CD4-positive, alpha-beta T cell (primary cell): ENCODE results near the gene MED22. TPM values are rescaled to one million over a fixed set of nuclear protein-coding genes. Genes with fewer than 3 reads are reported as not detected.

Experiments used
- ATAC-seq: fragments of 200-7000 bp; cut with Tn5 transposase; one replicate; pipeline ENCODE4 v1.10.0; 2022; ENCODE audit warnings: mild to moderate bottlenecking; ENCODE audit not compliant: poor library complexity
- CTCF ChIA-PET: fragments of 350-600 bp; sonication (Branson Sonifier 250); formaldehyde crosslinking; loops from one replicate; lab custom pipeline; 2021; ENCODE audit warnings: antibody characterized with exemption, inconsistent platforms; lab: Charles Lee
- POLR2A ChIA-PET: fragments of 350-600 bp; sonication (Branson Sonifier 250); formaldehyde crosslinking; loops from one replicate; lab custom pipeline; 2021; ENCODE audit warnings: antibody characterized with exemption, inconsistent platforms; lab: Charles Lee
- DNase-seq, 14 experiments: peaks; one replicate each; pipeline ENCODE4 v3.0.0-alpha.2; 2013 to 2020; ENCODE audit warnings: mixed read lengths in 2 of 14
- H3K27ac ChIP-seq, 2 donors: one replicate each; pipeline versions ENCODE4 v1.5.1 to v1.7.0; 2013; ENCODE audit warnings: low read length in 2 of 2, low read depth in 1 of 2, mild to moderate bottlenecking in 1 of 2
- H3K27me3 ChIP-seq, 2 experiments: 1 replicate in 1 of 2; 2 replicates in 1 of 2; pipeline versions ENCODE4 v1.6.1 to v1.7.0; 2013; ENCODE audit warnings: low read length in 2 of 2, control low read depth in 1 of 2, mild to moderate bottlenecking in 1 of 2, moderate library complexity in 1 of 2; ENCODE audit not compliant: insufficient read depth in 2 of 2, control insufficient read depth in 1 of 2
- H3K36me3 ChIP-seq: one replicate; pipeline ENCODE4 v1.6.1; 2013; ENCODE audit warnings: low read length, control low read depth; ENCODE audit not compliant: insufficient read depth
- H3K4me1 ChIP-seq: one replicate; pipeline ENCODE4 v1.6.1; 2013; ENCODE audit warnings: low read length, control low read depth; ENCODE audit not compliant: insufficient read depth
- H3K4me3 ChIP-seq: one replicate; pipeline ENCODE4 v1.5.1; 2013; ENCODE audit warnings: mild to moderate bottlenecking, low read length, moderate library complexity
- H3K9me3 ChIP-seq, 2 experiments: 1 replicate in 1 of 2; 2 replicates in 1 of 2; pipeline versions ENCODE4 v1.6.1 to v1.7.0; 2013; ENCODE audit warnings: low read length in 2 of 2, mild to moderate bottlenecking in 2 of 2, control low read depth in 1 of 2, moderate library complexity in 1 of 2; ENCODE audit not compliant: control insufficient read depth in 1 of 2, insufficient read depth in 1 of 2
- H3K27ac Mint-ChIP-seq: one replicate; pipeline ENCODE4 v1.8.0; 2020; ENCODE audit warnings: mixed read lengths
- H3K27me3 Mint-ChIP-seq: one replicate; pipeline ENCODE4 v1.8.0; 2021; ENCODE audit warnings: mixed read lengths
- H3K36me3 Mint-ChIP-seq: one replicate; pipeline ENCODE4 v1.8.0; 2021; ENCODE audit warnings: low read depth, mixed read lengths
- H3K4me1 Mint-ChIP-seq: one replicate; pipeline ENCODE4 v1.8.0; 2021; ENCODE audit warnings: low read depth, mixed read lengths
- H3K4me3 Mint-ChIP-seq: one replicate; pipeline ENCODE4 v1.8.0; 2020; ENCODE audit warnings: mild to moderate bottlenecking, mixed read lengths
- H3K9me3 Mint-ChIP-seq: one replicate; pipeline ENCODE4 v1.8.0; 2020; ENCODE audit warnings: mixed read lengths
- CTCF ChIP-seq: fragments of 200-600 bp; IDR thresholded peaks from one replicate; pipeline ENCODE4 v1.8.0; 2022; ENCODE audit warnings: antibody characterized with exemption, mild to moderate bottlenecking
- intact Hi-C, 2 experiments: fragments of 100-400 bp; cut with DNase I in 1 of 2; cut with micrococcal nuclease in 1 of 2; formaldehyde crosslinking; loops; one replicate each; pipeline versions ENCODE4 v1.15.1 to v1.9.0; 2023 to 2025; cut with DNase I, micrococcal nuclease
- polyA plus RNA-seq, 2 donors: library from polyadenylated mRNA; unstranded; fragments of 120-200 nt; gene quantifications; one replicate each; pipeline ENCODE4 v1.2.1, GENCODE V29; 2013
- total RNA-seq, 174 experiments: library from RNA in 2 of 174; stranded (reverse) in 2 of 174; gene quantifications; one replicate each; pipeline ENCODE4 v1.2.3 and lab custom pipeline; 2021 to 2026

Gene MED22
- total RNA-seq (10 to 100 TPM; 15.7 to 18.0 TPM), total RNA-seq (lab: John Stamatoyannopoulos, UW) (18.2 to 94.4 (median 66.4) reads per million in 172 experiments)
- polyA plus RNA-seq (2013, experiment 1 of 2) = 19.0 TPM
- 21.2 TPM for polyA plus RNA-seq (2013, experiment 2 of 2)

GRCh38 chr9:133347985-133348717, at the start of gene MED22, which contains the start of gene RPL7A:
TSS of gene MED22 (minus strand) at chr9:133348131. CDS start at chr9:133346662, 1,469 bp downstream.
TSS of gene RPL7A (plus strand) at chr9:133348218. CDS start at chr9:133348244, 26 bp downstream.
- H3K4me1 ChIP-seq = peaks cover 50% of the 10 kb centered on the region
- no peak for TF ChIP-seq CTCF
- Mint-ChIP-seq H3K27me3 (no peaks in the 10 kb centered on the region), H3K27ac (peak within 1 kb of the TSS; percentile 85), H3K36me3 (peaks cover 78% of the 10 kb centered on the region), H3K4me3 (peak within 1 kb of the TSS; percentile 96), H3K4me1 (peaks cover 39% of the 10 kb centered on the region), H3K9me3 (no peaks in the 10 kb centered on the region)
- intact Hi-C loops = loop anchor here (1.0 to 10.0 kb wide), 6 partner anchors 8 to 943 kb away; partner anchors contain the start of genes SURF6 (in 2 of the 2), GTF3C5 (in 1 of the 2), REXO4 (in 1 of the 2) and SURF1 (in 1 of the 2)
- no peaks in the 10 kb centered on the region for H3K9me3 ChIP-seq
- peak within 1 kb of the TSS; percentile 84 to 91 for H3K27ac ChIP-seq
- CTCF ChIA-PET = interaction anchor here (0.8 to 2.8 kb wide), 6 partner anchors 23 to 326 kb away, joined by 3 to 11 read pairs (median 3); no protein-coding TSS in a partner anchor
- peak within 1 kb of the TSS; percentile 88 for H3K4me3 ChIP-seq
- DNase-seq = peak; percentile 83 to 97 (median 88)
- H3K27me3 ChIP-seq = no peaks in the 10 kb centered on the region
- POLR2A ChIA-PET = interaction anchor here (1.0 to 3.1 kb wide), 11 partner anchors 8 to 317 kb away, joined by 3 to 45 read pairs (median 10); partner anchors contain the start of genes GTF3C5, STKLD1, SURF1 and SURF2
- H3K36me3 ChIP-seq = peaks cover 70% of the 10 kb centered on the region
- ATAC-seq = peak; percentile 90

GRCh38 chr9:133397370-133397769, 49.4 kb upstream of the MED22 start:
- Histone ChIP-seq H3K27ac (no peak overlapping the region), H3K36me3 (no peaks in the 10 kb centered on the region), H3K4me3 (no peak overlapping the region), H3K9me3 (no peaks in the 10 kb centered on the region), H3K27me3 (no peaks in the 10 kb centered on the region), H3K4me1 (no peaks in the 10 kb centered on the region)
- no peak overlapping the region for H3K4me3 Mint-ChIP-seq
- ChIA-PET CTCF (no interaction called here), POLR2A (no interaction called here)
- H3K4me1 Mint-ChIP-seq = no peaks in the 10 kb centered on the region
- no peak overlapping the region for H3K27ac Mint-ChIP-seq
- no peak for ATAC-seq
- no peak for DNase-seq
- H3K36me3 Mint-ChIP-seq = no peaks in the 10 kb centered on the region
- H3K9me3 Mint-ChIP-seq = no peaks in the 10 kb centered on the region
- H3K27me3 Mint-ChIP-seq = no peaks in the 10 kb centered on the region
- intact Hi-C loops = no loop called here
- no peak for TF ChIP-seq CTCF

GRCh38 chr9:133396952-133397351, 49.0 kb upstream of the MED22 start:
- Histone ChIP-seq H3K36me3 (no peaks in the 10 kb centered on the region), H3K4me3 (no peak overlapping the region), H3K9me3 (no peaks in the 10 kb centered on the region), H3K27me3 (no peaks in the 10 kb centered on the region), H3K27ac (no peak overlapping the region), H3K4me1 (no peaks in the 10 kb centered on the region)
- Mint-ChIP-seq H3K27ac (no peak overlapping the region), H3K27me3 (no peaks in the 10 kb centered on the region), H3K36me3 (no peaks in the 10 kb centered on the region), H3K4me3 (no peak overlapping the region), H3K9me3 (no peaks in the 10 kb centered on the region), H3K4me1 (no peaks in the 10 kb centered on the region)
- no peak for TF ChIP-seq CTCF
- ATAC-seq (no peak), DNase-seq (no peak)
- intact Hi-C loops = no loop called here
- ChIA-PET POLR2A (no interaction called here), CTCF (interaction anchor here (1.3 kb wide), 1 partner anchor 211 kb away, joined by 3 read pairs; no protein-coding TSS in a partner anchor)
